HG03442 (cell line): Measurements from ENCODE around the gene IRF2BP1.
"Not testable (repeated sequence)": the region's sequence is repeated elsewhere in the genome, so short reads cannot be mapped to it uniquely, and the experiment has no call there.

Experiments
- ATAC-seq: cut with Tn5 transposase; IDR thresholded peaks from one replicate; pipeline ENCODE4 v1.9.1; 2021; ENCODE audit warnings: mild to moderate bottlenecking, moderate library complexity; ENCODE audit not compliant: unreplicated experiment

Gene IRF2BP1

DNA sequence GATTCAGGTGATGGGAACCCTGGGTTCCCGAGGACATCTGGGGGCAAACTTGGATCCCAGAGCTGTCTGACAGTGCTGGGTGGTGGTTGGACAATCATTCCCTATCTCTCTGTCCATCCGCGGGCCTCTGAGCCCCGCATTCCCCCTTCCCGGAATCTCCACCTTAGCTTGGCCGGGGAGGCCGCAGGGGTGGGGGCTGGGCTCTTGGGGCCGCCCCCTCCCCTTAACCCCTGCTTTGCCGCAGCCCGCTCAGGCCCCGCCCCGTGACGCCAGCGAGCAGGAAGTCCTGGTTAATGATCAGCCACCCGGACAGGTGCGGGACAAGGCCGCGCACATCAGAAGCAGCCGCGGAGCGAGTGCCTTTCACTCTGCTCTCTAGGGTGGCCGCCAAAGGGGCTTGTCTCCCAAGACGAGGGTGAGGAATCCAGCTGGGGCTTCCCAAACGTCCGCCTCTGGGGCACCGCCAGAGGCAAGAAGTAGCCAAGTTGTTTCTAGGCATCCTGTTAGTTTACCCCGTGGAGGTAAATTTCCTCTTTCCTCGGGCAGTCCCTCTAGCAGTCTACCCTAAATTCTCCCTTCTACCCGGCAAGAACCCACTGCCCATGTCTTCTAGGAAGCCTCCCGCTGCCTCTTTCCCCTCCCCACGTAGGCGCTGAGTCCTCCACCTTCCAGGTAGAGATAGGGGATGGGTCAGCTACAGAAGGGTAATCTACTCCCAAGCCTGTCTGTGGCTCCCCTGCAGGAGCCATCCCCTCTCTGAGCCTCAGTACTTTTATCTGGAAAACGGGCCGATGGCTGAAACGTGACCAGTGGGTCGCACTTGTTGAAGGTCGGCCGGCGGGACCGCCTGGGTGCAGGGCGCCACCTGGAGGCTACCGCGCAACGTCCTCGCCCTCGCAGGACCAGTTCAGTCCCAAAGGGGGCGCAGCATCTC lies 3.0 kb downstream of the IRF2BP1 start:
- no peak for ATAC-seq

DNA sequence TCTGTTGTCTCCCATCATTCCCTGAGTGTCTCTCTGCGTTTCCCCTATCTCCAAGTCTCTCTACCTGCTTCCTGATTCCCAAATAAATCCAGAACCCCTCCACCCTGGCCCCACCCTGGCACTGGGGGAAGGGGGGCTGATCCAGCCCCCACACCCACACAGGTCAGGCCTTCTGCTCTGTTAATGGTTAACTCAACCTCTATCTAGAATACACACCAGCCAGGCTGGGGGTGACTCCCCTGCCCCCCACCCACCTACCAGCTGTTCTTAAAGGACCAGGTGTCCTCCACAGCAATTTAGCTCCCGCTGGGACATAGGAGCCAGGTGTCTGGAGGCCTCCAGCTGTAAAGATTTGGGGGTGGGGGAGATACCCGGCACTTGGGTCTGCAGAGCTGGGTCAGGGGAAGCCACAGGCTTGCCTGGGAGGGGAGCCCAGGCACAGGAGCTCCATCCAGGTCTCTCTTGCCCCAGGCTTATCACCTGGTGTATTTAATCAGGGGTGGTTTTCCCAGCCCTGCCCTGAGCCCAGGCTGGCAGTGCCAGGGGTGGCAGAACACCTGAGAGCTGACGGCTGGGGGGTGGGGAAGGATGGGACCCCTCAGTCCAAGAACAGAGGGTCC lies 3.9 kb downstream of the IRF2BP1 start:
- ATAC-seq = no peak

DNA sequence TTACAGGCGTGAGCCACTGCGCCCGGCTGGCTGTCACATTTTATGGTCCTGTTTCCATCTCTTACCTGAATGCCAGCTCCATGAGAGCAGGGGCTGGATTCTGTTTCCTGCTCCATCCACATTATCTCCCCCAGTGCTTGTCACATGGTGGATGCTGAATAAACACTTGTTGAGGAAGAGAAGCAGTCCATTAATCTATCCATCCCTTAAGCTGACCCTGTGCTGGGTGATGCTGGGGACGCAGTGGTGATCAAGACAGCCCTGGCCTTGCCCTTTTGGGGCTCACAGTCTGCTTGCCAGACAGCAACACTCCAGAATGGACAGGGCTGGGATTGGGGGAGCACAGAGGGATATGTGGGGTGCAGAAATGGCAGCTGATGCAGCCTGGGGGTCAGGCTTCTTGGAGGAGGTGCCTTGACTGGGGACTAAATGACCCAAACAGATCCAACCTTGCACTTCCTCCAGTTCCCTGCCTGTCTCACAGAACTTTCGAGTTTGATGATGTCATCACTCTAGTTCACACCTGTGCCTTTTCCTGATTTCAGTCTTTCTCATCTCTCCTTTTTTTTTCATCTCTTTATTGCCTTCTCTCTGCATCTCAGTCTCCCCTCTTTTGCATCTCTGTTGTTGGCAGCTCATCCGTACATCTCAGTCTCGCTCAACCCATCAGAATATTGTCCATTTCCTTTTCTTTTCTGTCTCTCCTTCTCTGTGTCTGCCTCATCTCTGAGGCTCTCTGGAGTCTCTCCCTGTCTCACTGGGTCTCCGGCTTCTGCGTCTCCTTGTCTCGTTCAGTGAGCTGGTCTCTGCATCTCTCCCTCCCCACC lies 4.6 kb downstream of the IRF2BP1 start:
- ATAC-seq = no peak

DNA sequence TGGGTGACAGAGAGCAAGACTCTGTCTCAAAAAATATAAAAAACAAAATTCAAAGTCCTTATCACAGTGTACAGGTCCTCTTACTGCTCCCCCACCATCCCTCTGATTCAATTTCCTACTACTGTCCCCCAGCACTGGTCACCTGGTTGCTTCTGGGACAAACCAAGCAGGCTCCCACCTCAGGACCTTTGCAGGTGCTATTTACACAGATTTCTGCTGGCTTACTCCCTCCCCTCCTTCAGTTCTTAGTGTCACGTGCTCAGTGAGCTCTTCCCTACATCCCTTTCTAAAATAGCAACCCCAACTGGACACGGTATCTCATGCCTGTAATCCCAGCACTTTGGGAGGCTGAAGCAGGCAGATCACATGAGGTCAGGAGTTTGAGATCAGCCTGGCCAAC lies 6.0 kb downstream of the IRF2BP1 start:
- no peak for ATAC-seq

DNA sequence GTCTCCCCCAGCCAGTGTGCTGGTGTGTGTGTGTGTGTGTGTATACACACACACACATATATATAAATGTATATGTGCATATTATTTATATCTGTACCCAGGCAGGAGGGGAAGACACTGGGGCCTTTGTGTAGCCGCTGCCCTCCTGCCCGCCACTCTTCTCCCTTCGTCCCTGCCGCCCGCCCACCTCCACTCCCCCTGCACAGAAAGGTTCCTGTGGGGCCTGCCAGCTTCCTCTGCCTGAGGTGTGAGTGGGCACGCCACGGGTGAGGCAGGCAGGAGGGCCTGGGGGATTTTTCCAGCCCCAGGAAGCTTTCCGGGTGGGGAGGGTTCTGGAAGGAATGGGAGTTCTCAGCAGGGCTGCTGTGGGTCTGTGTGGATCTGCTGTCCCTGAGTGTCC lies 6.9 kb downstream of the IRF2BP1 start:
- no peak for ATAC-seq

DNA sequence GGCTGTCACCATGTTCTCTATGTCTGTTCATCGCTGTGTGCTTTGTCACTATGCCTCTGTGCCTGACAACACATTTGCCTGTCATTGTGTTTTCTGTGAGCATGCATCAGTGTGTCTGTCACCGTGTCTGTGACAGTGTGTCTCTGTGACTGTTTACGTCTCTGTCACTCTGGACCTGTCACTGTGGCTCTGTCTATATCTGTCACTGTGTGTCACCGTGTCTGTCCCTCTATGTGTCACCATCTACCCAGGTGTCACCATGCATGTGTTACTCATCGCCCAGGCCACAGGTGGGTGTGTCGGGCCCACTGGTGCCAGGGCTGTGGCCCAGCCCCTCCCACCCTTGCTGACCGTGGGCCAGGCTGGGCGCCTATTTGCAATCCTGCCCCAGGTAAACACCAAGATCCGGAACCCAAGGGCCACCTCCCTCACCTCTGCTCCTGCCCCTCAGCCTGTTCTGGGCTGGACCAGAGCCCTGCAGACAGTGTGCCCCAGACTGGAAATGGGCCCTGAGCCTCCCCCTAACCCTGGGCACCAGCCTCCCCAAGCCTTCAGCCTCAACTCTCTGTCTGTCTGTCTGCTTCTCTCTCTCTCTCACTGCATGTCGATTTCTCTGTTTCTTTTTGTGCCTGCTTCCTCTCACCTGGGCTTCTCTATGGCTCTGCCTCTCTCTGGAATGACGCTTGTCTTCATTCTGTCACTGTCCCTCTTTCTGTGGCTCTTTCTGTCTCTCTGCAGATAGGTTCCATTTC lies 7.7 kb downstream of the IRF2BP1 start:
- ATAC-seq = no peak

DNA sequence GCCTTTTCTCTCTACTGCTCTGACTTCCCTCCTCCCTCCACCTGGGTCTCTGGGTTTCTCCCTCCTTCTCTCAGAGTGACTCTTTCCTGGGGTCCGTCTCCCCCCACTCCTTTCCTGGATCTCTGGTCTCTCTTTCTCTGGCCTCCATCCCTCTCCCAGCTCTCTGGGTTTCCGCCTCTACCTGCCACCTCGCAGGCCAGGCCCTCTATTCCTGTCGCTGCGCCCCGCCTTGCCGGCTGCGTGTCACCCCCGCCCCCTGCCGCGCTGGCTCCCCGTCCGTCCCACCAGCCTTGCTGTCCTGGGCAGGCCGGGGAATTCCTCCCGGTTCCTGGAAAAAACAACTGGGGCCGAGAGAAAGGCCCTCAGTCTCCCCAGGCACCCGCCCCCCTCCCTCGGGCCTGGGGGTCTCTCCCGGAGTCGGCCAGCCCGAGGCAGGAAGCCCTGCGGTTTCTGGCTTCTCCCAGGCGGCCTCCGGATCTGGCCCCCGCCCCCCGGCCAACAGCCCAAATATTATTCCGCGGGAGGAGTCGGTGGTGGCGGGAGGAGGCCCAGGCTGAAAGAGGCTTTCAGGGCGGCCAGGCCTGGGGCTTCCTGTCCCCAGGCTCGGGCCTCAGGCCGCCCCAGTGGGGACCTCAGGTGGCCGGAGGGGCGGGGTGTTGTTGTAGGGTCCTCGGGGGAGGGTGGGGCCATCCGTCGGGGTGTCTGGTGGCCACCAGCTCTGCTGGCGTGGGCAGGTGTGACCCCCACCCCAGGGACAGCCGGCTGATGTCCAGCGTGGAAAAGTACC lies 9.3 kb downstream of the IRF2BP1 start:
- no peak for ATAC-seq

DNA sequence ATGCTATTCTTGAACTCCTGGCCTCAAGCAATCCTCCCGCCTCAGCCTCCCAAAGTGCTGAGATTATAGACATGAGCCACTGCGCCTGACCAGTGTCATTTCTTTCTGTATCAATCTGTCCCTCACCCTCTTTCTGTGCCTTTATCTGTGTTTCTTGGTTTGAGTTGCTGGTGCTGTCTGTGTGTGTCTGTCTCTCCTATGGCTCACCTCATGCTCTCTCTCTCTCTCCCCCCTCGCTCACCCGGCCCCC lies 9.9 kb downstream of the IRF2BP1 start:
- no peak for ATAC-seq

DNA sequence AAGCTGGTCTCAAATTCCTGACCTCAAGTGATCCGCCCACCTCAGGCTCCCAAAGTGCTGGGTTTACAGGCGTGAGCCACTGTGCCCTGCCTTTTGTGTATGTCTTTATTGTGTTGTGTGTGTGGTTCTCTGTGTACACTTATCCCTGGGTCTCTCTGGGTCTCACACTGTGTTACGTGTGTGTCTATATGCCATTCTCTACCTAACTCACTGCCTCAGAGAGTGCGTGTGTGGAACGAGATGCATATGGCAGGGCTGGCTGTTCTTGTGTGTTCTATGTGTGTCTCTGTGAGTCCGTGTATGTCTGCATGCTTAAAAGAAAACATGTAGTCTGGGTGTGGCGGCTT lies 11.3 kb downstream of the IRF2BP1 start:
- no peak for ATAC-seq

DNA sequence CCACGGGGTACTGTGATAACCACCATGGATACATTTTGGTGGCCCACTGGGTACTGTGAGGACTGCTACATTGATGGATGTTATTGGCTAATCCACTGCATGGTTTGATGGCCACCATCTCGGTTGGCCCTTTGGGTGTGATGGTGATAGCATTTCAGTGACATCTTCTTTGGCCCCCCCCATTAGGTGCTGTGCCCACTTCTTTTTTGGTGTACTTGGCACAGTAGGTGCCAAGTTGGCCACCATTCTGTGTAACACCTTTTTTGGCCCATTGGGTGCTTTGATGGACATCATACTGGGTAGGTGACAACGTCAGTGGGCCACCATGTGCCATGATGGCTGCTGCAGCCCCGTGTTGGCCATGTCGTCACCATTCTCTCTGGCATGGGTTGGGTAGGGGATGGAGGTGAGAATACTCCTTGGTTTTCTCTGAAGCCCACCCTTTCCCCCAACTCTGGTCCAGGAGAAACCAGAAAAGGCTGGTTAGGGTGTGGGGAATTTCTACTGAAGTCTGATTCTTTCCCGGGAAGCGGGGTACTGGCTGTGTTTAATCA lies 12.6 kb downstream of the IRF2BP1 start:
- no peak for ATAC-seq

DNA sequence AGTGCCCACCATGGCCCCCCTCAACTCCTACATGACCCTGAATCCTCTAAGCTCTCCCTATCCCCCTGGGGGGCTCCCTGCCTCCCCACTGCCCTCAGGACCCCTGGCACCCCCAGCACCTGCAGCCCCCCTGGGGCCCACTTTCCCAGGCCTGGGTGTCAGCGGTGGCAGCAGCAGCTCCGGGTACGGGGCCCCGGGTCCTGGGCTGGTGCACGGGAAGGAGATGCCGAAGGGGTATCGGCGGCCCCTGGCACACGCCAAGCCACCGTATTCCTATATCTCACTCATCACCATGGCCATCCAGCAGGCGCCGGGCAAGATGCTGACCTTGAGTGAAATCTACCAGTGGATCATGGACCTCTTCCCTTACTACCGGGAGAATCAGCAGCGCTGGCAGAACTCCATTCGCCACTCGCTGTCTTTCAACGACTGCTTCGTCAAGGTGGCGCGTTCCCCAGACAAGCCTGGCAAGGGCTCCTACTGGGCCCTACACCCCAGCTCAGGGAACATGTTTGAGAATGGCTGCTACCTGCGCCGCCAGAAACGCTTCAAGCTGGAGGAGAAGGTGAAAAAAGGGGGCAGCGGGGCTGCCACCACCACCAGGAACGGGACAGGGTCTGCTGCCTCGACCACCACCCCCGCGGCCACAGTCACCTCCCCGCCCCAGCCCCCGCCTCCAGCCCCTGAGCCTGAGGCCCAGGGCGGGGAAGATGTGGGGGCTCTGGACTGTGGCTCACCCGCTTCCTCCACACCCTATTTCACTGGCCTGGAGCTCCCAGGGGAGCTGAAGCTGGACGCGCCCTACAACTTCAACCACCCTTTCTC lies 13.6 kb downstream of the IRF2BP1 start:
- ATAC-seq = no peak

DNA sequence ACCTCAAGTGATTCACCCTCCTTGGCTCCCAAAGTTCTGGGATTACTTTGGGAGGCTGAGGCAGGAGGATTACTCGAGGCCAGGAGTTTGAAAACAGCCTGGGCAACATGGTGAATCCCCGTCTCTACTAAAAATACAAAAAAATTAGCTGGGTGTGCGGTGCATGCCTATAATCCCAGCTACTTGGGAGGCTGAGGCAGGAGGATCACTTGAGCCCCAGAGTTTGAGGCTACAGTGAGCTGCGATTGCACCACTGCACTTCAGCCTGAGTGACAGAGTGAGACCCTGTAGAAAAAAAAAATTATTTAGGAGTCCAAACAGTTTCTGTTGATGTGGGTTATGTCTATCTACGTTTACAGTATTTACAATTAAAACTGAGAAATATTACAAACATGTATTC lies 15.1 kb downstream of the IRF2BP1 start:
- ATAC-seq = no peak

DNA sequence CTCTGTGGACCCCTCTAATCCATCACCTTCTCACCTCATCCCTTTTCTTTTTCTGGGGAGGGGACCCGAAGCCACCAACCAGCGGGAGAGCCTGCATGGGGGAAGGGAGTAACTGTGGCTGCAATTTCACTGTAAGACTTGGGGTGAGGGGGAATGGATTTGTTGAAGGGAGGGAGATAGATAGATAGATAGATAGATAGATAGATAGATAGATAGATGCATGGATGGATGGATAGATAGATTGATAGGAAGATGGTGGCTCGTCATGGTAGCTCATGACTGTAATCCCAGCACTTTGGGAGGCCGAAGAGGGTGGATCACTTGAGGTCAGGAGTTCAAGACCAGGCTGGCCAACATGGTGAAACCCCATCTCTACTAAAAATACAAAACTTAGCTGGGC lies 18.7 kb downstream of the IRF2BP1 start:
- not testable (repeated sequence) for ATAC-seq

DNA sequence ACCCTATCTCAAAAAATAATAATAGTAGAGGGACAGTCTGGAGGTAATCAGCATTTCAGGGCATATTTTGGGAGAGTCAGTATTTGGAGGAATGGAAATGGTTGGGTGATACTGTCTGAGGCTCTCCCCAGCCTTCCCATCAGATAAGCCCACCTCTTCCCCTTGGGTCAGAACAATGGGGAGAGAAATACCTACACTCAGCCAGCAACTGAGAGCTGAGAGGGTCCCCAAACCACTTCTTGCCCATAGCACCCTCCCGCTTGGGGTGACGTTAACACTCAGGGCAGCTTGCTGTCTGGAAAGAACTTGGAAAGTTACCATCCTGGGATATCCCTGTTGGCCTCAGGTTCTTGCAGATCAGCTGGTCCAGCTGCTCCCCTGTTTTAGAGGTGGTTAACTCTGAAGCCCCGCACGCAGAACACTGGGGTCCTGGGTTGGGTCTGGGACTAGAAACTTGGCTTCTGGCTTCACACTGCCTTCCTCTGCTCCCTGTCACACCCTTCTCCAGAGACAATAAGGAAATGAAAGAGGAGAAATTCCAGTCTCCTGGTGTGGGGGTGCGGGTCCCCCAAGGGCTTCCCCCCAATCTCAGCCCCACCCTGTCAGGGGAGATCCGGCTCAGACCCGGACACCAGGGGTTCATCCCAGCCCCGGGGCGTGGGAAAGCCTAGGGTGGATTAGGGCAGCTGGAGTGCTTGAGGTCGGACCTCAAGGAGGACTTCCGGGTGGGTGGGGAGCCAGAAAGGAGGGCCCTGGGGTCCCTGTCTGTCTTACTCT lies 19.4 kb downstream of the IRF2BP1 start:
- no peak for ATAC-seq

DNA sequence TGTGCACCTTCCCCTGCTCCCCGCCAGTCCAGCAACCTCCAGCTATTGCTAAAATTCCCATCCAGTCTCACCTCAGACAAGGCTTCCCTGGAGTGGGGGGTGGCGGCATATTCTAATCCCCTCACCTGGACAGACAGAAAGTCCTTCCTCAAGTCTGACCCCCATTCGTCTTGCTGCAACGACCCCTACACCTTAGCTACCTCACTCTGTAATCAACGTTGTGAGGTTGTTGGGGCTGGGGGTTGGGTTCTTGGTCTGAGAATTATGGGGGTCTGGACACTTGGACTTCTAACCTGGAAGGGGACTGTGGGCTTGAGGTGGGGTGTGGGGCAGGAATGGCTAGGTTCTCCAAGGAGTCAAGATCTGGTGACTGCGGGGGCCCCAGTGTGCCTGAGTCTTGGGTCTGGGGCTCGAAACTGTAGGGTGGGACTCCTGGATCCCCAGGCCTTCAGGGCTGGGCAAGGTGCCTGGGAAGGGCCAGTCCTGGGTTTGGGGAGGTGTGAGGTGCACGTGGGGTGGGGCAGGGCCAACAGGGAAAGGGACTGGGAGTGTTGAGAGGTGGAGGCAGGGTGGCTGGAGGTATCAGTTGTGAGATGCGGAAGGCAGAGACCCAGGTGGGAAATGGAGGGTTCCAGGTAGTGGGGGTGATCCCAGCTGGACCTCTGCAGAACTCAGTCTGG lies 20.5 kb downstream of the IRF2BP1 start:
- ATAC-seq = no peak

DNA sequence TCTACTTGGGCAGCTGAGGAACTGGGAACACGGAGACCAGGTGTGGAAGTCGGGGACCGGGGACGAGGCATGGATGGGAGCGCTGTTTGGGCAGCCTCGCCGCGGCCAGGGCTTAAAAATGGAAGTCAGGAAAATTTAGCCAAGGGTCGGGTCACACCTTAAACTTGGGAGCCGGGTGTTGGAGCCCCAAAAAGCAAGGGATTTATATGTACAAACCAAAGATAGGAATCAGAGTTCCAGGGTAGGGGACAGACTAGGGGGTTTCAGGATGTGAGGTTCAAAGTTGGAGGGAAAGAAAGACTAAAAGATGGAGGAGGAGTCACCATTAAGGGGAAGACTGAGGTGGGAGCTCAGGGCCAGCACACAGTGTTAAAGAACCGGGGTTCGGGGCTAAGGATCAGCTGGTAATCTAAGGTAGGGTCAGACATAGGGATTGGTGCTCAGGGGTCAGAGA lies 21.3 kb downstream of the IRF2BP1 start:
- ATAC-seq = no peak

DNA sequence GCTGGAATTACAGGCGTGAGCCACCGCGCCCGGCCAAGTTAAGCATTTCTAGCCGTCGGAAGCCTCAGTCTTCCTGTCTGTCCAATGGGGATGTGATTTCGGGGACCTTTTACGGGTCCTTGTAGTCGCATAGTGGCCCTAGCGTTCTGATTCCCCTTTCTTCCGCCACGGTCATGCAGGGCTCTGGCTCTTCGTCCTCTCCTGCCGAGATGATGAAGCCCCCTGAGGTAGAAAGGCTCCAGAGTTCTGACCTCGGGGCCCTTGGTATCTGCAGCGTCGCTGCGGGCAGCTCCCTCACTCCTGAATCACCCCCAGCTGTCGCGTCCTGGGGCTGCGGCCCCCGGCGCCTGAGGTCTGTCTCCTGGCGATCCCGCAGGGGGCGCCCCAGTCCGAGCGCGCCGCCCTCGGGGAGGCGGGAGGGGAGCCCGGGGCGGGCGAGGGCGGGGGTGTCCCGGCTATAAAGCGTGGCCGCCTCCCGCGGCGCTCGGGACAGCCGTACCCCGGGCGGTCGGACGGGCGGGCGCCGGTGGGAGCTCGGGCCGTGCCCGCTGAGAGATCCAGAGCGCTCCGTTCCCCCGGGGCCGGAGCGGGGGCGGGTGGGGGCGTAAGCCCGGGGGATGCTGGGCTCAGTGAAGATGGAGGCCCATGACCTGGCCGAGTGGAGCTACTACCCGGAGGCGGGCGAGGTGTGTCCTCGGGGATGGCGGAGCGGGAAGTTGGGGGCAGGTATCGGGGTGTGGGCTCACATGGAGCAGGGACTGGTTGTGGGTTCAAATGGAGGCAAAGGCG lies 21.9 kb downstream of the IRF2BP1 start, which contains the start of gene FOXA3:
TSS of gene FOXA3 (plus strand) at position 487 of the 789 bp plus-strand sequence. CDS start at position 618, 131 bp downstream.
- ATAC-seq = peak; percentile 31
